HG03139 (cell line): ENCODE data around the gene PTPRN2.

Experiments
- ATAC-seq: cut with Tn5 transposase; IDR thresholded peaks from one replicate; pipeline ENCODE4 v1.9.1; 2021; ENCODE audit not compliant: unreplicated experiment

Gene PTPRN2

GRCh38 chr7:157616426-157616825 is 971.2 kb downstream of the PTPRN2 start:
- no peak for ATAC-seq

- ATAC-seq = no peak
Observed at GRCh38 chr7:157615852-157616251, 971.8 kb downstream of the PTPRN2 start.

- ATAC-seq = no peak
Observed at GRCh38 chr7:157615101-157615817, 972.4 kb downstream of the PTPRN2 start.

GRCh38 chr7:157614457-157615020 is 973.1 kb downstream of the PTPRN2 start:
- ATAC-seq = no peak

GRCh38 chr7:157613575-157614322 is 973.9 kb downstream of the PTPRN2 start:
- no peak for ATAC-seq

- peak; percentile 54 for ATAC-seq
Observed at GRCh38 chr7:157612664-157613561, 974.7 kb downstream of the PTPRN2 start.

- no peak for ATAC-seq
Observed at GRCh38 chr7:157612009-157612663, 975.5 kb downstream of the PTPRN2 start.

GRCh38 chr7:157611341-157611740 is 976.3 kb downstream of the PTPRN2 start:
- no peak for ATAC-seq

- no peak for ATAC-seq
Observed at GRCh38 chr7:157610671-157611295, 976.8 kb downstream of the PTPRN2 start.

GRCh38 chr7:157609932-157610640 is 977.5 kb downstream of the PTPRN2 start:
- ATAC-seq = no peak

- ATAC-seq = no peak
Observed at GRCh38 chr7:157609516-157609915, 978.1 kb downstream of the PTPRN2 start.

- no peak for ATAC-seq
Observed at GRCh38 chr7:157607218-157607617, 980.4 kb downstream of the PTPRN2 start.

GRCh38 chr7:157606140-157606539 is 981.5 kb downstream of the PTPRN2 start:
- no peak for ATAC-seq

GRCh38 chr7:157605638-157606037 is 982.0 kb downstream of the PTPRN2 start:
- ATAC-seq = no peak

GRCh38 chr7:157604661-157605381 is 982.8 kb downstream of the PTPRN2 start:
- ATAC-seq = no peak

- ATAC-seq = no peak
Observed at GRCh38 chr7:157603716-157604115, 983.9 kb downstream of the PTPRN2 start.

GRCh38 chr7:157603005-157603404 is 984.6 kb downstream of the PTPRN2 start:
- no peak for ATAC-seq

- ATAC-seq = no peak
Observed at GRCh38 chr7:157602581-157602980, 985.0 kb downstream of the PTPRN2 start.

- ATAC-seq = no peak
Observed at GRCh38 chr7:157602156-157602555, 985.5 kb downstream of the PTPRN2 start.
